HepG2 (cell line): ENCODE data around the gene PRR22.

ENCODE experiments used
- GABPA ChIP-seq, 2 experiments: IDR thresholded peaks; 2 replicates each; pipeline ENCODE4 v1.6.1; 2011 to 2016; ENCODE audit warnings: low read depth in 2 of 2, low read length in 1 of 2, missing biosample characterization in 1 of 2, missing genetic modification characterization in 1 of 2
- HNF4G ChIP-seq, 2 experiments: sonication (generic) in 1 of 2; formaldehyde crosslinking in 1 of 2; IDR thresholded peaks; 2 replicates each; pipeline versions ENCODE4 v1.4.0 to v1.6.1; 2011 to 2020; ENCODE audit warnings: borderline replicate concordance in 2 of 2, low read depth in 2 of 2, mild to moderate bottlenecking in 2 of 2, low read length in 1 of 2, missing genetic modification reagents in 1 of 2, moderate library complexity in 1 of 2
- NR2F1 ChIP-seq, 2 experiments: fragments of 450-650 bp in 1 of 2; formaldehyde crosslinking in 1 of 2; IDR thresholded peaks; 2 replicates each; pipeline versions ENCODE4 v1.5.0 to v1.6.1; 2016 to 2020; ENCODE audit warnings: mild to moderate bottlenecking in 1 of 2, missing compliant biosample characterization in 1 of 2, missing genetic modification reagents in 1 of 2, moderate library complexity in 1 of 2
- SMARCE1 ChIP-seq: fragments of 450-650 bp; IDR thresholded peaks from 2 replicates; pipeline ENCODE4 v1.6.1; 2017; ENCODE audit warnings: borderline replicate concordance
- SMC3 ChIP-seq: IDR thresholded peaks from 2 replicates; pipeline ENCODE4 v1.6.1; 2011; ENCODE audit warnings: low read length, improper control_type of control experiment
- SRSF1 ChIP-seq: fragments of 200-400 bp; formaldehyde crosslinking; optimal IDR thresholded peaks from 2 replicates; pipeline ENCODE3; 2017; ENCODE audit warnings: mild to moderate bottlenecking, low read depth, low read length, moderate library complexity
- XRCC5 ChIP-seq: fragments of 200-400 bp; formaldehyde crosslinking; optimal IDR thresholded peaks from 2 replicates; pipeline ENCODE3; 2017; ENCODE audit warnings: mild to moderate bottlenecking, low read length
- ZNF557 ChIP-seq: sonication (generic); formaldehyde crosslinking; IDR thresholded peaks from 2 replicates; pipeline ENCODE4 v1.4.0; 2020; ENCODE audit warnings: missing genetic modification reagents
- ZNF562 ChIP-seq: sonication (generic); formaldehyde crosslinking; IDR thresholded peaks from 2 replicates; pipeline ENCODE4 v1.8.0; 2022; ENCODE audit warnings: missing genetic modification reagents, borderline replicate concordance
- TF ChIP-seq, protein P1 (sequence below): sonication (generic); formaldehyde crosslinking; IDR thresholded peaks from 2 replicates; pipeline ENCODE4 v1.5.0; 2020; ENCODE audit warnings: mild to moderate bottlenecking, missing genetic modification reagents, moderate library complexity

GRCh38 chr19:5798244-5798643 lies 13.7 kb upstream of the PRR22 start:
- no peak for TF ChIP-seq GABPA (IDR thresholded peaks at IDR 0.05; ENCODE audit: low read depth, low read length)
- TF ChIP-seq GABPA (CRISPR knock-in tag; IDR thresholded peaks at IDR 0.05; ENCODE audit: low read depth) = no peak
- TF ChIP-seq ZNF562 (CRISPR knock-in tag) = no peak
- TF ChIP-seq SMC3 = no peak
- no peak for TF ChIP-seq NR2F1 (CRISPR knock-in tag; IDR thresholded peaks at IDR 0.05)
- TF ChIP-seq, protein P1, sequence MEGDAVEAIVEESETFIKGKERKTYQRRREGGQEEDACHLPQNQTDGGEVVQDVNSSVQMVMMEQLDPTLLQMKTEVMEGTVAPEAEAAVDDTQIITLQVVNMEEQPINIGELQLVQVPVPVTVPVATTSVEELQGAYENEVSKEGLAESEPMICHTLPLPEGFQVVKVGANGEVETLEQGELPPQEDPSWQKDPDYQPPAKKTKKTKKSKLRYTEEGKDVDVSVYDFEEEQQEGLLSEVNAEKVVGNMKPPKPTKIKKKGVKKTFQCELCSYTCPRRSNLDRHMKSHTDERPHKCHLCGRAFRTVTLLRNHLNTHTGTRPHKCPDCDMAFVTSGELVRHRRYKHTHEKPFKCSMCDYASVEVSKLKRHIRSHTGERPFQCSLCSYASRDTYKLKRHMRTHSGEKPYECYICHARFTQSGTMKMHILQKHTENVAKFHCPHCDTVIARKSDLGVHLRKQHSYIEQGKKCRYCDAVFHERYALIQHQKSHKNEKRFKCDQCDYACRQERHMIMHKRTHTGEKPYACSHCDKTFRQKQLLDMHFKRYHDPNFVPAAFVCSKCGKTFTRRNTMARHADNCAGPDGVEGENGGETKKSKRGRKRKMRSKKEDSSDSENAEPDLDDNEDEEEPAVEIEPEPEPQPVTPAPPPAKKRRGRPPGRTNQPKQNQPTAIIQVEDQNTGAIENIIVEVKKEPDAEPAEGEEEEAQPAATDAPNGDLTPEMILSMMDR (CRISPR knock-in tag) = no peak
- TF ChIP-seq SRSF1 = no peak
- no peak for TF ChIP-seq XRCC5
- no peak for TF ChIP-seq HNF4G (IDR thresholded peaks at IDR 0.05; ENCODE audit: borderline replicate concordance, low read depth, low read length)
- no peak for TF ChIP-seq HNF4G (CRISPR knock-in tag; IDR thresholded peaks at IDR 0.05; ENCODE audit: borderline replicate concordance, low read depth)
- TF ChIP-seq SMARCE1 = no peak
- no peak for TF ChIP-seq ZNF557 (CRISPR knock-in tag)
